Ecto neural progenitor cell (in vitro differentiated cells): Measurements from ENCODE around the gene INPP5K.
A peak's percentile ranks its signal among the peaks of the same experiment; 100 is the strongest.

ENCODE experiments used
- DNase-seq: peaks from one replicate; pipeline ENCODE4 v3.0.0-alpha.2; 2018; ENCODE audit warnings: low spot score

The INPP5K gene

DNA sequence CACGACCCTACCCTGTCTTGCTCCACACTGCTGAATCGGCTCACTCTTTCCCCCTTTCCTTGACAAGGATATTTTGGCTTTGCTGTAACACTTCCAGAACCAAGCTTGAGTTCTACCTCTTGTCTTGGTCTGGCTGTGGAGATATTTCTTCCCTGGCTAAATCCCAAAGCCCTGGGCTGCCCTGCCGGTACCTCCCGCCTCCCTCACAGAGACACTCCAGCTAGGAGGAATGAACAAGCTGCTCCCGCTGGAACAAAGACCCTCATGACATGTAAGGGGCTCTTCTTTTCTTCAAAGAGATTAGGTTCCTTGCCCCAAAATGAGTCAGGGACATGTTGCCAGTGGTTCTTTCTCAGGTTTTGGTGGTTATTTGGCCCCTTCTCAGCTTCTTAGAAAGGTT, 10.8 kb downstream of the INPP5K start:
- DNase-seq: no peak

DNA sequence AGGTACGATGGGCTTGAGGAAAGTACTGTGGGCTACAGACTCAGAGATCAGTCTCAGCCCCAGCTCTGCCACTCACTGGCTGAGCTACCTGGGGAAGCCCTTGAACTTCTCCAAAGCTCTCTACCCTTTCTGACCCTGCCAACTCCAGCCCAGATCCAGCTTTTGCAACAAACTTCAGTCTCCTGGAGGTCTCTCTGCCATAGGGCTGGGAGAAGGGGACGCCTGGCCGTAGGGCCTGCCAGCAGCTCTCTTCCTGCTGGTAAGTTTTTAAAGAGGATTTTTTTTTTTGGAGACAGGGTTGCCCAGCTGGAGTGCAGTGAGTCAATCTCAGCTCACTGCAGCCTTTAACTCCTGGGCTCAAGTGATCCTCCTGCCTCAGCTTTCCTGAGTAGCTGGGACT, 11.5 kb downstream of the INPP5K start:
- DNase-seq: no peak

DNA sequence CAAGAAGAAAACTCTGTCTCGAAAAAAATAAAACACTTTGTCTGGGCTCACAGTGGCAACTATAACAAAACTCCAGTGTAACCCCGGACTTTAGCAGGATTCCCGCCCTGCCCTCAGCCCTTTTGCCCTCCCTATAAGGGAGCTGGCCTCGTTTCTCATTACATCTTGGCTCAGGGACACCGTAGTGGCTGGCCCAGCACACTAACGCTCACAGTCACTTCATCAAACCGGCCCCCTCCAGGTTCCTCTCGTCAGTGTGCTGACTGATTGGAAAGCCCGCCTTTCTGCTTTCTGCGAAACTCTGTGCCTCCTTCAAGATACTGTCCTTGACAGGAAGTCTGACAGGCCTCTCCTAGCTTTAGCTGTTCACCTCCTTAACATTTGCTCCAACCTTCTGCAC, 12.7 kb downstream of the INPP5K start:
- DNase-seq: no peak

DNA sequence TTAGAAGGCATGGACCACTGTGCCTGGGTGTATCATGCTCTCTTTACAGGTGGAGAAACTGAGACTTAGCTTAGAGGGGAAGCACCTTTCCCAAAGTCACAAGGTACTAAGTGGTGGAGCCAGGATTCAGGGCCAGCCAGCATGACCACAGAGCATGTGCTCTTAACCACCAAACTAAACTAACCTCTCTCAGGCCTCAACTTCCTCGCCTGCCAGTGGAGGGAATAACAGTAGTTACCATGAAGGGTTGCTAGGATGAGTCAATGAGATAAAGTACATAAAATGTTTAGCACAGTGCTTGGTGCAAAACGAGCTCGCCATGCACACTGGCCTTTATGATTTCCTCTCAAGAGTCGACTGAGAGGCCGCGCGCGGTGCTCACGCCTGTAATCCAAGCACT, 17.5 kb downstream of the INPP5K start:
- DNase-seq: no peak

DNA sequence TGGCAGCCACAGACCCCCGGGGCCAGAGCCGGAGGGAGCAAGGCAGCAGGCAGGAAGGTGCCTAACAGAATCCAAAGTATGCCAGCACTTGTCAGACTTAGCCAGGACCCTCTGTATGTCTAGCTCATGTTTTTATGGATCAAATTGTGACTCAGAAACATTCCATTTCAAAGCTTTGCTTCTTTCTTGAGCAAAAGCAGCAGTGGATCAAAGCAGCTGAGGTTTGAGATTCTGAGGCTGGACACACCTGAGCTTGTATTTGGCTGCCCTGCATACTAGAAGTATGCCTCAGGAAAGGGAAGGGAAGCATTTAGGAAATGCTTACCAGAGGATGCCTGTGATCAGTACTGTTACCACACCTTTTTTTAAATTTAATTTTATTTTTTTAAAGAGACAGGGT, 18.2 kb downstream of the INPP5K start:
- DNase-seq: no peak

DNA sequence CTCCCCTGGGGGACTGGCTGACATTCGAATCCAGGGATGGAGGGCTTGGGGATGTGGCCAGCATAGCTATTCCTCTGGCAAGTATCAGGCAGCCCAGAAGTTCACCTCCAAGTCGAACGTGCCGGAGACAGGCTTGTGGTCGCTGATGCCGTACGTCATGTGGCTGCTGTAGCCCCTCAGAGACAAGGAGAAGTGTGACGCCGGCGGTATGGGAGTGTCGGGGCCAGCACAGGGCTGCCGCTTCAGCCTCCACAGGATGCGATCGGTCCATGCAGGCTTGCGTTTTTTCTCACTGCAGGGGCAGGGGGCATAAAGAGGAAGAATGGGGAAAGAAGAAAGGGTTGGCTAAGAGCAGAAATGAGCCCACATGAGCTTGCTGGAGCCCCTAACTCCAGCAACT, 18.6 kb downstream of the INPP5K start:
- DNase-seq: no peak

DNA sequence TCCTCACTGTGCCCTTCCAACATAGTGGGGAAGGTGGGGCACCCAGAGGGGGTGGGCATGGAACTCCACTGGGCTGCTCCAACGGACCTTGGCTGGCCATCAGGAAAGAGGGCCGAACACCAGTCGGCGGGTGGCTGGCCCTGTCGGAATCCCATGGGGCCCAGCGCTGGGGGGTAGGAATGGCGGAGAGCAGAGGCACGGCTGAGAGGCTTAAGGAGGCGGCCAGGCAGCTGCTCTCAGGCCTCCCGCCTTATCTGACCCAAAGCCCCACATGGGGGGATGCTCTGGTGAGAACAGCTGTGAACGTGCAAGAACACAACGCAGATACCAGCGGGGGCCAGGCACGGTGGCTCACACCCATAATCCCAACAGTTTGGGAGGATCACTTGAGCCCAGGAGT, 19.5 kb downstream of the INPP5K start:
- no peak for DNase-seq

- DNase-seq: no peak
Measured at GRCh38 chr17:1495265-1495989, 21.0 kb downstream of the INPP5K start.

DNA sequence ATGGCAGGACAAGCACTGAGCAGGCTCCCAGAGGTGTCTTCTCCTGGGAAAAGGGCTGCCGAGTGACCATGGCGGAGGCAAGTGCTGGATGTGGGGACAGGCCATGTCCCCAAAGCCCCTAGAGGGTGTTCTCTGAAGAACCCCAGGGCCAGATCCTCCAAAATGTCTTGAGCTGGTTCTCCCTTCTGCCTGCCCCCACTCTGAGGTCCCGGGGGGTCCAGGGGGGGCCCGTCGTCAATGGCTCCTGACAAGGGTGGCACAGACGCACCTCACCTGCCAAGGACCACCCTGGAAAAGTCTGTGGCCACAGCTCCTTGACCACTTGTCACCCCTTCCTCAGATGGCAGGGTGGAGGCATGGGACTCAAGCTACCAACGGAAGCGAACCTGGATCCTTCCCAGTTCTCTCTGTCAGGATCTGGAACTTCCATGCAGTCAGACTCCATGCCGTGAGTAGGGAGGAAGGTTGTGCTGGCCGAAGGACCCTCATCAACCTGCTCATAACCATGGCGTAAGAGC, 21.6 kb downstream of the INPP5K start:
- no peak for DNase-seq

- no peak for DNase-seq
Measured at GRCh38 chr17:1494203-1494602, 22.2 kb downstream of the INPP5K start.

GRCh38 chr17:1493291-1493980, 23.0 kb downstream of the INPP5K start:
- no peak for DNase-seq

GRCh38 chr17:1492249-1493206, 23.9 kb downstream of the INPP5K start, which contains the start of gene MYO1C:
TSS of gene MYO1C (minus strand) at chr17:1492686. CDS start at chr17:1492487, 199 bp downstream.
- DNase-seq: peak; percentile 69

GRCh38 chr17:1491443-1492248, 24.8 kb downstream of the INPP5K start:
- peak; percentile 74 for DNase-seq

- DNase-seq: peak; percentile 83
Measured at GRCh38 chr17:1490643-1491442, 25.6 kb downstream of the INPP5K start.

GRCh38 chr17:1488826-1489270, 27.6 kb downstream of the INPP5K start:
- no peak for DNase-seq

GRCh38 chr17:1487939-1488825, 28.2 kb downstream of the INPP5K start:
- DNase-seq: peak; percentile 93

- peak; percentile 82 for DNase-seq
Measured at GRCh38 chr17:1486802-1487695, 29.4 kb downstream of the INPP5K start.
